SK-N-SH (cell line): ENCODE measurements around the gene MEAK7. TPM values are rescaled to one million over a fixed set of nuclear protein-coding genes. Genes with fewer than 3 reads are reported as not detected.

Experiments
- CTCF ChIA-PET: fragments of 300-600, 350-600 bp; formaldehyde crosslinking; extraction: SDS; loops from one replicate; lab custom pipeline; 2021; lab: Yijun Ruan, JAX
- POLR2A ChIA-PET: fragments of 350-600 bp; sonication (Branson Sonifier 250); formaldehyde crosslinking; extraction: SDS; loops from one replicate; lab custom pipeline; 2020; ENCODE audit warnings: antibody characterized with exemption, inconsistent platforms; lab: Yijun Ruan, JAX
- DNase-seq: peaks from one replicate; pipeline ENCODE4 v3.0.0; 2012
- H2AFZ ChIP-seq: fragments of 200-600 bp; sonication (generic); 2 replicates; pipeline ENCODE4 v1.8.1; 2016; ENCODE audit warnings: antibody characterized with exemption, mild to moderate bottlenecking, low read depth
- H3F3A ChIP-seq: fragments of 200-600 bp; sonication (generic); replicated peaks from 2 replicates; pipeline ENCODE3; 2016; ENCODE audit warnings: antibody characterized with exemption, mild to moderate bottlenecking; ENCODE audit not compliant: insufficient read depth
- H3K27ac ChIP-seq, 2 experiments: fragments of 200-500 bp in 1 of 2; fragments of 200-600 bp in 1 of 2; sonication (Bioruptor generic) in 1 of 2; sonication (generic), shearing (Covaris generic) in 1 of 2; 2 replicates each; pipeline versions ENCODE4 v1.5.1 to v1.6.1; 2014 to 2016; ENCODE audit warnings: low read depth in 2 of 2, inconsistent platforms in 1 of 2, low read length in 1 of 2, mild to moderate bottlenecking in 1 of 2, mixed read lengths in 1 of 2
- H3K27me3 ChIP-seq: fragments of 200-600 bp; sonication (generic), shearing (Covaris generic); 2 replicates; pipeline ENCODE4 v1.6.1; 2016; ENCODE audit warnings: mixed run types; ENCODE audit not compliant: insufficient read depth
- H3K36me3 ChIP-seq, 2 experiments: fragments of 200-500 bp in 1 of 2; fragments of 200-600 bp in 1 of 2; sonication (Bioruptor generic) in 1 of 2; sonication (generic) in 1 of 2; replicated peaks in 1 of 2; 2 replicates each; pipeline versions ENCODE3 to v1.5.1; 2014 to 2016; ENCODE audit warnings: low read length in 1 of 2, mild to moderate bottlenecking in 1 of 2; ENCODE audit not compliant: insufficient read depth in 2 of 2, control insufficient read depth in 1 of 2
- H3K4me1 ChIP-seq, 2 experiments: fragments of 200-500 bp in 1 of 2; fragments of 200-600 bp in 1 of 2; sonication (Bioruptor generic) in 1 of 2; sonication (generic), shearing (Covaris generic) in 1 of 2; 2 replicates each; pipeline versions ENCODE4 v1.5.1 to v1.6.1; 2014 to 2016; ENCODE audit warnings: low read depth in 1 of 2, low read length in 1 of 2, mixed run types in 1 of 2; ENCODE audit not compliant: insufficient read depth in 2 of 2, control insufficient read depth in 1 of 2
- H3K4me2 ChIP-seq: fragments of 200-600 bp; sonication (generic), shearing (Covaris generic); 2 replicates; pipeline ENCODE4 v1.6.1; 2017; ENCODE audit warnings: mixed run types
- H3K4me3 ChIP-seq, 2 experiments: fragments of 200-500 bp in 1 of 2; fragments of 200-600 bp in 1 of 2; sonication (Bioruptor generic) in 1 of 2; sonication (generic), shearing (Covaris generic) in 1 of 2; 2 replicates each; pipeline versions ENCODE4 v1.5.1 to v1.8.1; 2014 to 2016; ENCODE audit warnings: low read depth in 2 of 2, inconsistent platforms in 1 of 2, low read length in 1 of 2, mild to moderate bottlenecking in 1 of 2, mixed read lengths in 1 of 2, moderate library complexity in 1 of 2
- H3K79me2 ChIP-seq: fragments of 200-600 bp; sonication (generic); 2 replicates; pipeline ENCODE4 v1.8.1; 2017; ENCODE audit warnings: mild to moderate bottlenecking; ENCODE audit not compliant: insufficient read depth
- H3K9ac ChIP-seq: fragments of 200-600 bp; sonication (generic); 2 replicates; pipeline ENCODE4 v1.6.1; 2017; ENCODE audit warnings: mixed run types
- H3K9me2 ChIP-seq: fragments of 200-600 bp; sonication (generic); 2 replicates; pipeline ENCODE4 v1.6.1; 2017; ENCODE audit warnings: mixed run types
- H3K9me3 ChIP-seq: fragments of 200-600 bp; sonication (generic); 2 replicates; pipeline ENCODE4 v1.6.1; 2017; ENCODE audit warnings: mixed run types, mild to moderate bottlenecking, moderate library complexity
- H4K20me1 ChIP-seq: fragments of 200-600 bp; sonication (generic); 2 replicates; pipeline ENCODE4 v1.6.1; 2017; ENCODE audit warnings: mild to moderate bottlenecking, mixed run types; ENCODE audit not compliant: insufficient read depth
- CHD2 ChIP-seq: fragments of 150-350 bp; IDR thresholded peaks from 2 replicates; pipeline ENCODE4 v1.6.1; 2018; ENCODE audit warnings: low read length; ENCODE audit not compliant: partially characterized antibody
- CTCF ChIP-seq: fragments of 200-600 bp; sonication (generic); IDR thresholded peaks from 2 replicates; pipeline ENCODE4 v1.6.1; 2017; ENCODE audit warnings: antibody characterized with exemption, mild to moderate bottlenecking, moderate library complexity
- FOXM1 ChIP-seq: IDR thresholded peaks from 2 replicates; pipeline ENCODE4 v1.4.0; 2012; ENCODE audit warnings: low read depth, mild to moderate bottlenecking
- POLR2AphosphoS5 ChIP-seq: IDR thresholded peaks from 2 replicates; pipeline ENCODE4 v1.6.1; 2012; ENCODE audit warnings: low read depth, low read length
- RAD21 ChIP-seq: IDR thresholded peaks from 2 replicates; pipeline ENCODE4 v1.6.1; 2012; ENCODE audit warnings: mild to moderate bottlenecking, low read length
- SIN3A ChIP-seq: IDR thresholded peaks from 2 replicates; pipeline ENCODE4 v1.6.1; 2012; ENCODE audit warnings: low read depth, mild to moderate bottlenecking, low read length, moderate library complexity, borderline replicate concordance
- TAF1 ChIP-seq: IDR thresholded peaks from 2 replicates; pipeline ENCODE4 v1.6.1; 2012; ENCODE audit warnings: low read depth, mild to moderate bottlenecking, low read length, moderate library complexity, borderline replicate concordance
- TEAD4 ChIP-seq: IDR thresholded peaks from 2 replicates; pipeline ENCODE4 v1.4.0; 2012; ENCODE audit warnings: mild to moderate bottlenecking, borderline replicate concordance; ENCODE audit not compliant: insufficient read depth
- USF2 ChIP-seq: fragments of 150-350 bp; IDR thresholded peaks from 2 replicates; pipeline ENCODE4 v1.6.1; 2017; ENCODE audit warnings: antibody characterized with exemption, low read length, low read depth, borderline replicate concordance
- WGBS: methylation state at CpG from one replicate; pipeline ENCODE4 v1.1.6; 2017; ENCODE audit warnings: low lambda C conversion rate; 5-methylcytosine and 5-hydroxymethylcytosine counted together
- polyA plus RNA-seq, 3 experiments: library from polyadenylated mRNA; depleted of rRNA; stranded (reverse); fragments of >200 nt; gene quantifications; 2 replicates each; pipeline ENCODE4 v1.2.3, GENCODE V29; 2012

MEAK7 gene
- polyA plus RNA-seq, 1 of the 3 experiments (the other 2 are of a cell fraction) = 11.9 TPM

GRCh38 chr16:84471316-84471715 is 33.1 kb downstream of the MEAK7 start:
- Histone ChIP-seq H3K9me2 (no peaks in the 10 kb centered on the region), H3K9me3 (no peaks in the 10 kb centered on the region; the same call in 1 of the 2 replicates), H3K27me3 (no peaks in the 10 kb centered on the region), H3K4me3 (no peak overlapping the region), H3K9ac (no peak overlapping the region), H3K4me1 (no peaks in the 10 kb centered on the region), H4K20me1 (no peaks in the 10 kb centered on the region), H3F3A (no peaks in the 10 kb centered on the region), H3K27ac (no peak overlapping the region), H3K36me3 (peaks cover 10 to 37% of the 10 kb centered on the region in 2 experiments), H3K79me2 (peaks cover 26% of the 10 kb centered on the region), H2AFZ (no peak overlapping the region), H3K4me2 (no peak overlapping the region)
- TF ChIP-seq TAF1 = no peak
- CTCF ChIA-PET = interaction anchor here (3.2 kb wide), 1 partner anchor 13 kb away, joined by 12 read pairs; no protein-coding TSS in a partner anchor
- WGBS = 100% methylated on average over 4 of the region's 7 CpGs
- POLR2A ChIA-PET = no interaction called here
- no peak for DNase-seq

DNA sequence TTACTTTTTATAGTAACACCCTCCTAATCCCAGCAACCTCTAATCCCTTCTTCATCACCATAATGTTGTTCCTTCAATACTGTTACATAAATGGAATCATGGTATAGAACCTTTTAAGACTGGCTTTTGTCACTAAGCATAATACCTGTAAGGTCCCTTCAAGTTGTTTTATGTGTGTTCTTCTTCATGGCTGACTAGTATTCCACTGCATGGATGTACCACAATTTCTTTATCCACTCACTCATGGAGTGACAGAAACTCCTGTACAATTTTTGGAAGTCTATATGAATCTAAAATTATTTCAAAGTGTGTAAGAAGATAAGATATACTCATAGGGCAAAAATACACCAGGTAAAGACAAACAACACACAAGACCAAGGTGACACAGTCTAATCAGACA is 36.8 kb downstream of the MEAK7 start:
- POLR2A ChIA-PET = no interaction called here
- DNase-seq = no peak
- H3K27me3 ChIP-seq = no peaks in the 10 kb centered on the region
- H3K79me2 ChIP-seq = peaks cover 17% of the 10 kb centered on the region
- no peaks in the 10 kb centered on the region; a peak in 1 of 4 replicates for H3K4me1 ChIP-seq
- H3K27ac ChIP-seq = no peak overlapping the region
- no peak overlapping the region for H3K4me3 ChIP-seq
- peaks cover 12 to 39% of the 10 kb centered on the region in 2 experiments for H3K36me3 ChIP-seq
- no peaks in the 10 kb centered on the region for H3K9me2 ChIP-seq
- H3F3A ChIP-seq = no peaks in the 10 kb centered on the region
- CTCF ChIA-PET = no interaction called here
- no peaks in the 10 kb centered on the region for H4K20me1 ChIP-seq
- H3K9me3 ChIP-seq = no peaks in the 10 kb centered on the region; the same call in 1 of the 2 replicates
- TF ChIP-seq RAD21 (no peak), CHD2 (no peak)
- no peak overlapping the region for H3K4me2 ChIP-seq
- H3K9ac ChIP-seq = no peak overlapping the region
- H2AFZ ChIP-seq = no peak overlapping the region

- Histone ChIP-seq H2AFZ (no peak overlapping the region), H3K27me3 (no peaks in the 10 kb centered on the region), H3F3A (no peaks in the 10 kb centered on the region), H3K9ac (no peak overlapping the region), H3K4me3 (no peak overlapping the region), H3K27ac (no peak overlapping the region), H3K4me2 (no peak overlapping the region), H3K4me1 (no peaks in the 10 kb centered on the region; a peak in 1 of 4 replicates), H4K20me1 (no peaks in the 10 kb centered on the region), H3K79me2 (peaks cover 13% of the 10 kb centered on the region), H3K9me2 (no peaks in the 10 kb centered on the region), H3K36me3 (peaks cover 12 to 36% of the 10 kb centered on the region in 2 experiments), H3K9me3 (no peaks in the 10 kb centered on the region; the same call in 1 of the 2 replicates)
- TF ChIP-seq FOXM1 = no peak
- TF ChIP-seq POLR2AphosphoS5 = no peak
- TF ChIP-seq TEAD4 = no peak
- POLR2A ChIA-PET = no interaction called here
- CTCF ChIA-PET = interaction anchor here (0.9 kb wide), 1 partner anchor 189 kb away, joined by 3 read pairs; no protein-coding TSS in a partner anchor
- no peak for DNase-seq
- 0% methylated on average over 1 of the region's 1 CpG for WGBS
Measured at GRCh38 chr16:84467256-84467655, 37.2 kb downstream of the MEAK7 start.

DNA sequence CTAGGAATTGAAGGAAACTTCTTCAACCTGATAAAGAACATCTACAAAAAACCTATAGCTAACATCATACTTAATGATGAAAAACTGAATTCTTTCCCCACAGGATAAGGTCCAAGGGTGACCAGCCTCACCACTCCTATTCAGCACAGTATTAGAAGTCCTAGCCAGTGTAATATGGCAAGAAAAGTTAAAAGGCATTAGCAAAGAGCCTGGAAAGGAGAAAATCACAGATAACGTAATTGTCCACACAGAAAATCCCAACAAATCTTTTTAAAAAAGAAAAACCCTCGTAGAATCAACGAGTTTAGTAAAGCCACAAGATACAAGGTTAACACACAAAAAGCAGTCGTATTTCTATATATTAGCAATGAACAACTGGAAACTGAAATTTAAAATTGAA is 37.8 kb downstream of the MEAK7 start:
- H3K9ac ChIP-seq = no peak overlapping the region
- H3K9me3 ChIP-seq = no peaks in the 10 kb centered on the region; the same call in 1 of the 2 replicates
- H3K27ac ChIP-seq = no peak overlapping the region
- no peak overlapping the region for H3K4me3 ChIP-seq
- H3F3A ChIP-seq = no peaks in the 10 kb centered on the region
- H3K27me3 ChIP-seq = no peaks in the 10 kb centered on the region
- POLR2A ChIA-PET = no interaction called here
- CTCF ChIA-PET = interaction anchor here (0.9 kb wide), 1 partner anchor 189 kb away, joined by 3 read pairs; no protein-coding TSS in a partner anchor
- H3K9me2 ChIP-seq = no peaks in the 10 kb centered on the region
- H4K20me1 ChIP-seq = no peaks in the 10 kb centered on the region
- no peaks in the 10 kb centered on the region; a peak in 1 of 4 replicates for H3K4me1 ChIP-seq
- H2AFZ ChIP-seq = no peak overlapping the region
- no peak overlapping the region for H3K4me2 ChIP-seq
- no peak for DNase-seq
- H3K79me2 ChIP-seq = peaks cover 7% of the 10 kb centered on the region
- WGBS = 55% methylated on average over 4 of the region's 4 CpGs
- H3K36me3 ChIP-seq = peaks cover 13 to 36% of the 10 kb centered on the region in 2 experiments
- TF ChIP-seq SIN3A (no peak), CTCF (no peak), USF2 (no peak)
